Trophoblast cell (in vitro differentiated cells and primary cell): Measurements from ENCODE around the gene HOMER2.

Source experiments
- DNase-seq, 2 donors: peaks; one replicate each; pipeline ENCODE4 v3.0.0-alpha.2; 2016
- H2AFZ ChIP-seq: 2 replicates; pipeline ENCODE4 v1.6.1; 2013; ENCODE audit warnings: low read length, moderate library complexity, mild to moderate bottlenecking; ENCODE audit not compliant: insufficient read depth, poor library complexity
- H2AK5ac ChIP-seq: 2 replicates; pipeline ENCODE4 v1.6.1; 2013; ENCODE audit warnings: mild to moderate bottlenecking, low read length
- H2BK120ac ChIP-seq: 2 replicates; pipeline ENCODE4 v1.6.1; 2013; ENCODE audit warnings: low read length, mild to moderate bottlenecking, moderate library complexity; ENCODE audit not compliant: insufficient read depth, poor library complexity
- H2BK12ac ChIP-seq: 2 replicates; pipeline ENCODE4 v1.6.1; 2013; ENCODE audit warnings: mild to moderate bottlenecking, low read length, moderate library complexity
- H2BK5ac ChIP-seq: 2 replicates; pipeline ENCODE4 v1.6.1; 2013; ENCODE audit warnings: low read length, low read depth, moderate library complexity, mild to moderate bottlenecking; ENCODE audit not compliant: poor library complexity
- H3K14ac ChIP-seq: 2 replicates; pipeline ENCODE4 v1.6.1; 2013; ENCODE audit warnings: mild to moderate bottlenecking, low read length
- H3K18ac ChIP-seq: 2 replicates; pipeline ENCODE4 v1.6.1; 2013; ENCODE audit warnings: mild to moderate bottlenecking, low read length
- H3K23ac ChIP-seq: 2 replicates; pipeline ENCODE4 v1.6.1; 2013; ENCODE audit warnings: low read length
- H3K27ac ChIP-seq: 2 replicates; pipeline ENCODE4 v1.5.1; 2013; ENCODE audit warnings: low read depth, mild to moderate bottlenecking, inconsistent platforms, low read length, moderate library complexity
- H3K27me3 ChIP-seq: 2 replicates; pipeline ENCODE4 v1.6.1; 2013; ENCODE audit warnings: inconsistent platforms, mild to moderate bottlenecking, low read length, moderate library complexity; ENCODE audit not compliant: insufficient read depth
- H3K36me3 ChIP-seq, 2 experiments: 1 replicate in 1 of 2; 2 replicates in 1 of 2; pipeline ENCODE4 v1.6.1; 2013; ENCODE audit warnings: low read length in 2 of 2, mild to moderate bottlenecking in 2 of 2, moderate library complexity in 1 of 2; ENCODE audit not compliant: insufficient read depth in 2 of 2, control insufficient read depth in 1 of 2
- H3K4ac ChIP-seq: 2 replicates; pipeline ENCODE4 v1.6.1; 2013; ENCODE audit warnings: low read depth, mild to moderate bottlenecking, low read length, moderate library complexity
- H3K4me1 ChIP-seq, 2 experiments: 1 replicate in 1 of 2; 2 replicates in 1 of 2; pipeline ENCODE4 v1.6.1; 2013; ENCODE audit warnings: low read length in 2 of 2, mild to moderate bottlenecking in 2 of 2, moderate library complexity in 1 of 2; ENCODE audit not compliant: insufficient read depth in 2 of 2, control insufficient read depth in 1 of 2
- H3K4me2 ChIP-seq: 2 replicates; pipeline ENCODE4 v1.6.1; 2013; ENCODE audit warnings: inconsistent platforms, mild to moderate bottlenecking, low read length, moderate library complexity
- H3K4me3 ChIP-seq: 2 replicates; pipeline ENCODE4 v1.5.1; 2013; ENCODE audit warnings: mild to moderate bottlenecking, low read depth, low read length, inconsistent platforms
- H3K79me1 ChIP-seq: one replicate; pipeline ENCODE4 v1.6.1; 2013; ENCODE audit warnings: low read length
- H3K79me2 ChIP-seq: 2 replicates; pipeline ENCODE4 v1.6.1; 2013; ENCODE audit warnings: low read length, mild to moderate bottlenecking; ENCODE audit not compliant: control insufficient read depth, insufficient read depth, poor library complexity
- H3K9ac ChIP-seq: 2 replicates; pipeline ENCODE4 v1.6.1; 2013; ENCODE audit warnings: mild to moderate bottlenecking, low read length
- H3K9me3 ChIP-seq: 2 replicates; pipeline ENCODE4 v1.6.1; 2013; ENCODE audit warnings: low read depth, mild to moderate bottlenecking, control low read depth, inconsistent platforms, low read length; ENCODE audit not compliant: insufficient read depth
- H4K12ac ChIP-seq: 2 replicates; pipeline ENCODE4 v1.6.1; 2013; ENCODE audit warnings: low read depth, mild to moderate bottlenecking, low read length, moderate library complexity
- H4K8ac ChIP-seq: 2 replicates; pipeline ENCODE4 v1.6.1; 2013; ENCODE audit warnings: low read depth, mild to moderate bottlenecking, low read length, moderate library complexity
- H4K91ac ChIP-seq: one replicate; pipeline ENCODE4 v1.6.1; 2013; ENCODE audit warnings: low read depth, mild to moderate bottlenecking, low read length, moderate library complexity
- WGBS: extraction: QIAGEN DNeasy Blood & Tissue Kit; methylation state at CpG from one replicate; pipeline ENCODE4 v1.1.7; 2013; ENCODE audit warnings: missing lambda C conversion rate; ENCODE audit not compliant: insufficient read length, insufficient coverage; ENCODE audit errors: extremely low coverage; 5-methylcytosine and 5-hydroxymethylcytosine counted together

HOMER2 gene

GRCh38 chr15:82812994-82813393 is 139.5 kb downstream of the HOMER2 start:
- Histone ChIP-seq H3K79me2 (peaks cover 4% of the 10 kb centered on the region), H2BK120ac (no peak overlapping the region), H3K27me3 (no peaks in the 10 kb centered on the region), H3K4me1 (no peaks in the 10 kb centered on the region), H2BK5ac (no peak overlapping the region), H3K79me1 (peaks cover 9% of the 10 kb centered on the region), H2AFZ (no peak overlapping the region), H3K4me2 (no peak overlapping the region), H3K9me3 (no peaks in the 10 kb centered on the region), H4K91ac (no peak overlapping the region), H4K8ac (no peak overlapping the region), H3K9ac (no peak overlapping the region), H2BK12ac (no peak overlapping the region), H3K4ac (no peak overlapping the region), H3K18ac (no peak overlapping the region), H2AK5ac (no peak overlapping the region), H3K36me3 (peaks cover 9 to 10% of the 10 kb centered on the region in 2 experiments), H3K27ac (no peak overlapping the region), H3K4me3 (no peak overlapping the region), H3K14ac (no peak overlapping the region), H3K23ac (no peak overlapping the region), H4K12ac (no peak overlapping the region)
- DNase-seq: peak in 1 of 2 donors; percentile 21
- WGBS: no CpG with 5 or more reads among the region's 4 CpGs

DNA sequence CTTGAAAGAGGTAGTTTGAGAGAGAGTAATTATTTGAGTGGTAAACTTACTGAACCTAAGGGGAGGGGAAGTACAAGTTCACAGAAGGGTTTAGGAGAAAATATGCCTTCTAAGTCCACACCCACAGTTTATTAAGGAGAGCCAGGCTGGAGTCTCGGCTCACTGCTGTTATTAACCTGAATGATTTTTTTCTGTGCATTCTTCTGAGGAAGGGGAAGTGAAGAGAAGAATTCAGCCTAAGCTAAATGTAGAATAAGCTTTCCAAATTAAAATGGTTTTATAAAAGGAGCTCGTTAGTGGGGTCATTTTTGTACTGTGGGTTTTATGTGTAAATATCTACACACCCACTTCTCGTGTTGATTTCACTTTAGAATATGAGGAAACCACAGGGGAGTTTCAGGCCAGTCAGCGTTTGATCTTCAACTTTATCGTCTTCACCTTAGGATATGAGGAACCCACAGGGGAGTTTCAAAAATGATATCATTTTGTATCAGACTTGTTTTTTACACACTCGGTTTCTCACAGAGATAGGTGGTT is 141.6 kb downstream of the HOMER2 start:
- Histone ChIP-seq H4K8ac (no peak overlapping the region), H4K91ac (no peak overlapping the region), H3K4me3 (no peak overlapping the region), H3K4me2 (peak overlapping the region; percentile 76), H2BK120ac (no peak overlapping the region), H3K23ac (no peak overlapping the region), H3K79me2 (peaks cover 4% of the 10 kb centered on the region), H2AK5ac (no peak overlapping the region), H3K4me1 (no peaks in the 10 kb centered on the region), H3K79me1 (peaks cover 9% of the 10 kb centered on the region), H3K14ac (no peak overlapping the region), H3K18ac (no peak overlapping the region), H4K12ac (no peak overlapping the region), H3K27me3 (no peaks in the 10 kb centered on the region), H2BK12ac (no peak overlapping the region), H3K9ac (no peak overlapping the region), H2BK5ac (no peak overlapping the region), H3K27ac (peak overlapping the region; percentile 92), H3K36me3 (peaks cover 5 to 6% of the 10 kb centered on the region in 2 experiments), H2AFZ (no peak overlapping the region), H3K9me3 (no peaks in the 10 kb centered on the region), H3K4ac (no peak overlapping the region)
- DNase-seq: peak in 1 of 2 donors; percentile 27
- WGBS: no CpG with 5 or more reads among the region's 6 CpGs

DNA sequence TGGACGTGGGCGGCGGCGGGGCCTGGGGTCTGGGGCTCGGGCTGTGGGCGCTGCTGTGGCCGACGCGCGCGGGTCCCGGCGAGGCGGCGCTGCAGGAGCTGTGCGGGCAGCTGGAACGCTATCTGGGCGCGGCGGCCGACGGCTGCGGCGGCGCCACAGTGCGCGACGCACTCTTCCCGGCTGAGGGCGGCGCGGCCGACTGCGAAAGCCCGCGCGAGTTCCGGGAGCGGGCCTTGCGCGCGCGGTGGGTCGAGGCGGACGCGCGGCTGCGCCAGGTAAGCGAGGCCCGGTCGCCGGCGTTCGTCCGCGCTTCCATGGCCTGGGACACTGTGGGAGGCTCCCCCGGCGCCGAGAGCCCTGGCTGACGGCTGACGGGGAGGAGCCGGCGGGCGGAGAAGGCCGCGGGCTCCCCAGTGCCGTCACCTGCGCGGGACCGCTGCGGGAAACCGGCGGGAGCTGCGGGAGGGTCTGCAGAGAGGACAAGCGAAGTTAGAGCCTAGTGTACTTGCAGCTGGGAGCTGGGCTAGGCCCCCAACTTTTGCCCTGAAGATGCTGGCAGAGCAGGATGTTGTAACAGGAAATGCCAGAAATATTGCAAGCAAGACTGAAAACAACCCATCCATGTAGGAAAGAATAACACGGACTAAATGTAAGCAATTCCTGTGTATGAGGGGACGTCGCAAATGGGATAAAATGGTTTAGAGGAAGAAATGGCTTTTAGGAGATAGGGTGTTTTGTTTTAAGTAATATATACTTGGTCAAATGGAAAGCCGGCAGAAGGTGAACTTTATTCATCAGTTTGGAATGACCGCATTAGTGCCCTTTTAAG is 142.2 kb downstream of the HOMER2 start:
- Histone ChIP-seq H3K18ac (peak overlapping the region; percentile 64), H4K12ac (peak overlapping the region; percentile 2), H3K79me2 (peaks cover 4% of the 10 kb centered on the region), H4K8ac (peak overlapping the region; percentile 43), H3K14ac (peak overlapping the region; percentile 65), H3K27ac (peak overlapping the region; percentile 92), H3K79me1 (peaks cover 9% of the 10 kb centered on the region), H2BK120ac (peak overlapping the region; percentile 5), H2AFZ (peak overlapping the region; percentile 6), H2BK5ac (peak overlapping the region; percentile 77), H4K91ac (peak overlapping the region; percentile 82), H2AK5ac (no peak overlapping the region), H3K4me1 (no peaks in the 10 kb centered on the region), H3K27me3 (no peaks in the 10 kb centered on the region), H3K9ac (peak overlapping the region; percentile 95), H3K4me2 (peak overlapping the region; percentile 76), H3K9me3 (no peaks in the 10 kb centered on the region), H3K23ac (no peak overlapping the region), H2BK12ac (no peak overlapping the region), H3K4ac (peak overlapping the region; percentile 13), H3K36me3 (peaks cover 5 to 6% of the 10 kb centered on the region in 2 experiments), H3K4me3 (peak overlapping the region; percentile 100)
- no CpG with 5 or more reads among the region's 81 CpGs for WGBS
- DNase-seq: peak; percentile 33 to 68

GRCh38 chr15:82809308-82810060 is 143.0 kb downstream of the HOMER2 start, which contains the start of gene WHAMM:
WHAMM (plus strand) TSS chr15:82809628; CDS start chr15:82809727, 99 bp downstream.
- H3K23ac ChIP-seq: no peak within 1 kb of the TSS
- H3K27me3 ChIP-seq: no peaks in the 10 kb centered on the region
- peak within 1 kb of the TSS; percentile 77 for H2BK5ac ChIP-seq
- peak within 1 kb of the TSS; percentile 13 for H3K4ac ChIP-seq
- peak within 1 kb of the TSS; percentile 92 for H3K27ac ChIP-seq
- H3K9me3 ChIP-seq: no peaks in the 10 kb centered on the region
- H2AK5ac ChIP-seq: no peak within 1 kb of the TSS
- peaks cover 5 to 6% of the 10 kb centered on the region in 2 experiments for H3K36me3 ChIP-seq
- H3K4me3 ChIP-seq: peak within 1 kb of the TSS; percentile 100
- DNase-seq: peak; percentile 98 to 99
- no peaks in the 10 kb centered on the region for H3K4me1 ChIP-seq
- no peak within 1 kb of the TSS for H2BK12ac ChIP-seq
- peak within 1 kb of the TSS; percentile 76 for H3K4me2 ChIP-seq
- H4K91ac ChIP-seq: peak within 1 kb of the TSS; percentile 82
- peaks cover 9% of the 10 kb centered on the region for H3K79me1 ChIP-seq
- peak within 1 kb of the TSS; percentile 43 for H4K8ac ChIP-seq
- WGBS: no CpG with 5 or more reads among the region's 67 CpGs
- H2BK120ac ChIP-seq: peak within 1 kb of the TSS; percentile 5
- peak within 1 kb of the TSS; percentile 2 for H4K12ac ChIP-seq
- peak within 1 kb of the TSS; percentile 95 for H3K9ac ChIP-seq
- peak within 1 kb of the TSS; percentile 64 for H3K18ac ChIP-seq
- peak within 1 kb of the TSS; percentile 65 for H3K14ac ChIP-seq
- peak within 1 kb of the TSS; percentile 6 for H2AFZ ChIP-seq
- peaks cover 4% of the 10 kb centered on the region for H3K79me2 ChIP-seq
